ENCODE results near the gene MRPS10. TPM values are rescaled to one million over a fixed set of nuclear protein-coding genes. Genes with fewer than 3 reads are reported as not detected.

The MRPS10 gene
- total and polyA plus RNA-seq, 2 donors (not counting 3 experiments of a cell fraction or from before 2014, with no cell fraction given) = 23.2 to 37.7 TPM

DNA sequence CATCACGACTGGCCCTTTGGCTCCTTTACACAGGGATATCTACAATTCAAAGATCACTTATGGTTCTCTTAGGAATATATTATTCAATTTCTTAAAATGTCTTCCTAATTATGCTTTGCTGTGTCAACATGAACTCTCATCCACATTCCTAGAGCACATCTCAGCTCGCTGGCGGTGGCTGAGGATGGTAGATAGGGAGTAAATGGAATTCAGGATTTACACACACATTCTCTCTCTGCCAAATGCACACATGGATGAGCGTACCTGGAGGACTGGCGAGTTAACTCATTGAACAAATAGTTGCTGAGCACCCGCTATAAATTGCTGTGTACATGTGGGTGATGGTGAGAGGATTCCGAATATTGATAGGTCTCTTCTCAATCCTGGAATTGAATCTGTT is 4.8 kb upstream of the MRPS10 start:
- Histone ChIP-seq H4K20me1 (replicated peaks; ENCODE audit: control insufficient read depth, extremely low read depth, insufficient read depth, low read length) (no peaks in the 10 kb centered on the region), H3K36me3 (ENCODE audit: control insufficient read depth in 2 of 2, extremely low read depth in 1 of 2, insufficient read depth in 2 of 2, low read length in 2 of 2) (no peaks in the 10 kb centered on the region), H3K9me3 (replicated peaks; ENCODE audit: control insufficient read depth, insufficient read depth, low read length) (no peaks in the 10 kb centered on the region), H3K4me2 (ENCODE audit: insufficient read depth, low read length) (no peak overlapping the region), H3K27me3 (ENCODE audit: control insufficient read depth in 2 of 2, insufficient read depth in 2 of 2, low read length in 2 of 2) (no peaks in the 10 kb centered on the region), H2AFZ (ENCODE audit: low read depth, low read length) (no peak overlapping the region), H3K79me2 (ENCODE audit: control insufficient read depth, insufficient read depth, low read length) (peaks cover under 1% of the 10 kb centered on the region), H3K4me3 (replicated peaks in 1 of 3; ENCODE audit: insufficient read depth in 1 of 3, low read depth in 1 of 3, low read length in 3 of 3) (no peak overlapping the region), H3K27ac (ENCODE audit: insufficient read depth, low read depth, low read length) (no peak overlapping the region), H3K9ac (replicated peaks; ENCODE audit: extremely low read depth, insufficient read depth, low read length) (no peak overlapping the region), H3K9me1 (replicated peaks; ENCODE audit: control insufficient read depth, extremely low read depth, insufficient read depth, low read length) (no peaks in the 10 kb centered on the region), H3K4me1 (ENCODE audit: control insufficient read depth, extremely low read depth, insufficient read depth, low read length) (no peaks in the 10 kb centered on the region)
- BruUV-seq (replicated peaks) = no TSS peak
- TF ChIP-seq FOS (IDR thresholded peaks at IDR 0.05; ENCODE audit: borderline replicate concordance, insufficient read depth, low read length) (no peak), MYC (IDR thresholded peaks at IDR 0.05; ENCODE audit: low read depth, low read length) (no peak), POLR2A (IDR thresholded peaks at IDR 0.05; ENCODE audit: low read depth, low read length) (no peak), MAX (IDR thresholded peaks at IDR 0.05; ENCODE audit: insufficient read depth, insufficient read length) (no peak), JUN (IDR thresholded peaks at IDR 0.05; ENCODE audit: borderline replicate concordance, insufficient read depth, insufficient read length, low read depth) (no peak), GATA2 (IDR thresholded peaks at IDR 0.05; ENCODE audit: insufficient read depth, insufficient read length, low read depth, low read length) (no peak), POLR2AphosphoS5 (IDR thresholded peaks at IDR 0.05; ENCODE audit: insufficient read depth, low read depth, low read length) (no peak), EZH2 (IDR thresholded peaks at IDR 0.05; ENCODE audit: borderline replicate concordance, low read depth, low read length, severe bottlenecking) (no peak)
- TF ChIP-seq, protein P1, sequence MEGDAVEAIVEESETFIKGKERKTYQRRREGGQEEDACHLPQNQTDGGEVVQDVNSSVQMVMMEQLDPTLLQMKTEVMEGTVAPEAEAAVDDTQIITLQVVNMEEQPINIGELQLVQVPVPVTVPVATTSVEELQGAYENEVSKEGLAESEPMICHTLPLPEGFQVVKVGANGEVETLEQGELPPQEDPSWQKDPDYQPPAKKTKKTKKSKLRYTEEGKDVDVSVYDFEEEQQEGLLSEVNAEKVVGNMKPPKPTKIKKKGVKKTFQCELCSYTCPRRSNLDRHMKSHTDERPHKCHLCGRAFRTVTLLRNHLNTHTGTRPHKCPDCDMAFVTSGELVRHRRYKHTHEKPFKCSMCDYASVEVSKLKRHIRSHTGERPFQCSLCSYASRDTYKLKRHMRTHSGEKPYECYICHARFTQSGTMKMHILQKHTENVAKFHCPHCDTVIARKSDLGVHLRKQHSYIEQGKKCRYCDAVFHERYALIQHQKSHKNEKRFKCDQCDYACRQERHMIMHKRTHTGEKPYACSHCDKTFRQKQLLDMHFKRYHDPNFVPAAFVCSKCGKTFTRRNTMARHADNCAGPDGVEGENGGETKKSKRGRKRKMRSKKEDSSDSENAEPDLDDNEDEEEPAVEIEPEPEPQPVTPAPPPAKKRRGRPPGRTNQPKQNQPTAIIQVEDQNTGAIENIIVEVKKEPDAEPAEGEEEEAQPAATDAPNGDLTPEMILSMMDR (IDR thresholded peaks at IDR 0.05; ENCODE audit: extremely low read depth in 1 of 2, insufficient read depth in 1 of 2, low read depth in 1 of 2, low read length in 2 of 2) = no peak
- DNase-seq (ENCODE audit: low read depth, low spot score) = no peak
- ChIA-PET CTCF (interaction anchor here (0.6 kb wide), 1 partner anchor 11 kb away, joined by 3 read pairs; no protein-coding TSS in a partner anchor), POLR2A (no interaction called here)
- no peak for FAIRE-seq
- dilution Hi-C loops (cut with MboI; ENCODE audit: extremely low pct_ligation_motif_present, low sequenced_read_pairs) = no loop called here
- intact Hi-C loops (cut with micrococcal nuclease) = no loop called here
